IMR-90 (cell line): ENCODE measurements around the gene MPC2. TPM values are rescaled to one million over a fixed set of nuclear protein-coding genes. Genes with fewer than 3 reads are reported as not detected.

Experiments used
- ATAC-seq: fragments of 200-7000 bp; cut with Tn5 transposase; 2 replicates; pipeline ENCODE4 v1.9.1; 2020; ENCODE audit warnings: low read depth, mild to moderate bottlenecking, moderate library complexity
- BruUV-seq: library from RNA; stranded (reverse); fragments of 400-500 nt; replicated peaks from 2 replicates; lab custom pipeline; 2021; lab: Mats Ljungman, UMichigan
- CTCF ChIA-PET: fragments of 300-600 bp; formaldehyde crosslinking; extraction: SDS; loops from one replicate; lab custom pipeline; 2021; ENCODE audit warnings: antibody characterized with exemption; lab: Yijun Ruan, JAX
- POLR2A ChIA-PET: fragments of 300-600 bp; sonication (Branson Sonifier 250); formaldehyde crosslinking; loops from one replicate; lab custom pipeline; 2022; ENCODE audit warnings: antibody characterized with exemption; ENCODE audit not compliant: unreplicated experiment; lab: Charles Lee
- DNase-seq: peaks from one replicate; pipeline ENCODE4 v3.0.0; 2013
- H2AFZ ChIP-seq: replicated peaks from 2 replicates; pipeline ENCODE3; 2013; ENCODE audit warnings: low read length, mild to moderate bottlenecking; ENCODE audit not compliant: poor library complexity
- H2AK5ac ChIP-seq: 2 replicates; pipeline ENCODE4 v1.6.1; 2013; ENCODE audit warnings: low read depth, low read length, inconsistent platforms
- H2AK9ac ChIP-seq: replicated peaks from 2 replicates; pipeline ENCODE3; 2013; ENCODE audit warnings: mild to moderate bottlenecking, low read depth, low read length, moderate library complexity; ENCODE audit not compliant: poor library complexity
- H2BK120ac ChIP-seq: 2 replicates; pipeline ENCODE4 v1.6.1; 2013; ENCODE audit warnings: low read depth, low read length, inconsistent platforms
- H2BK15ac ChIP-seq: 3 replicates; pipeline ENCODE4 v1.6.1; 2013; ENCODE audit warnings: low read depth, low read length, inconsistent platforms
- H2BK20ac ChIP-seq: 2 replicates; pipeline ENCODE4 v1.6.1; 2013; ENCODE audit warnings: low read depth, mild to moderate bottlenecking, inconsistent platforms, low read length, moderate library complexity
- H2BK5ac ChIP-seq: 2 replicates; pipeline ENCODE4 v1.6.1; 2013; ENCODE audit warnings: mild to moderate bottlenecking, low read depth, low read length, inconsistent platforms; ENCODE audit not compliant: poor library complexity, severe bottlenecking
- H3K14ac ChIP-seq: replicated peaks from 2 replicates; pipeline ENCODE4 v1.6.1; 2013; ENCODE audit warnings: low read depth, low read length, inconsistent platforms
- H3K18ac ChIP-seq: 2 replicates; pipeline ENCODE4 v1.6.1; 2013; ENCODE audit warnings: low read depth, low read length, control low read depth
- H3K23ac ChIP-seq: 2 replicates; pipeline ENCODE4 v1.6.1; 2013; ENCODE audit warnings: low read depth, low read length, inconsistent platforms
- H3K27ac ChIP-seq: 2 replicates; pipeline ENCODE4 v1.5.1; 2013; ENCODE audit warnings: mild to moderate bottlenecking, control low read depth, low read length; ENCODE audit not compliant: insufficient read depth
- H3K27me3 ChIP-seq: 2 replicates; pipeline ENCODE4 v1.6.1; 2013; ENCODE audit warnings: low read length; ENCODE audit not compliant: control insufficient read depth, insufficient read depth
- H3K36me3 ChIP-seq: 2 replicates; pipeline ENCODE4 v1.6.1; 2013; ENCODE audit warnings: low read length, mixed read lengths; ENCODE audit not compliant: control insufficient read depth, insufficient read depth
- H3K4ac ChIP-seq: 2 replicates; pipeline ENCODE4 v1.6.1; 2013; ENCODE audit warnings: low read depth, low read length, inconsistent platforms
- H3K4me1 ChIP-seq: 2 replicates; pipeline ENCODE4 v1.6.1; 2013; ENCODE audit warnings: low read length, mixed read lengths; ENCODE audit not compliant: control insufficient read depth, insufficient read depth
- H3K4me2 ChIP-seq: 2 replicates; pipeline ENCODE4 v1.6.1; 2013; ENCODE audit warnings: low read depth, mild to moderate bottlenecking, control low read depth, low read length, moderate library complexity
- H3K4me3 ChIP-seq: 2 replicates; pipeline ENCODE4 v1.5.1; 2013; ENCODE audit warnings: low read depth, mild to moderate bottlenecking, control low read depth, low read length, moderate library complexity; ENCODE audit not compliant: insufficient read depth
- H3K56ac ChIP-seq: 2 replicates; pipeline ENCODE4 v1.6.1; 2013; ENCODE audit warnings: low read length, inconsistent platforms; ENCODE audit not compliant: insufficient read depth; ENCODE audit errors: extremely low read depth
- H3K79me1 ChIP-seq, 2 experiments: 2 replicates each; pipeline ENCODE4 v1.6.1; 2013; ENCODE audit warnings: low read length in 2 of 2, inconsistent platforms in 1 of 2, low read depth in 1 of 2
- H3K9ac ChIP-seq: 2 replicates; pipeline ENCODE4 v1.6.1; 2013; ENCODE audit warnings: low read depth, low read length, control low read depth
- H3K9me1 ChIP-seq: 2 replicates; pipeline ENCODE4 v1.6.1; 2013; ENCODE audit warnings: low read length, inconsistent platforms; ENCODE audit not compliant: insufficient read depth
- H3K9me3 ChIP-seq: 2 replicates; pipeline ENCODE4 v1.6.1; 2013; ENCODE audit warnings: low read length; ENCODE audit not compliant: control insufficient read depth, insufficient read depth
- H4K20me1 ChIP-seq: 2 replicates; pipeline ENCODE4 v1.6.1; 2013; ENCODE audit warnings: low read length, inconsistent platforms; ENCODE audit not compliant: insufficient read depth
- H4K5ac ChIP-seq: 2 replicates; pipeline ENCODE4 v1.6.1; 2013; ENCODE audit warnings: mild to moderate bottlenecking, low read depth, low read length, control low read depth
- H4K8ac ChIP-seq, 2 experiments: 2 replicates each; pipeline ENCODE4 v1.6.1; 2013; ENCODE audit warnings: low read depth in 2 of 2, low read length in 2 of 2, control low read depth in 1 of 2, inconsistent platforms in 1 of 2
- H4K91ac ChIP-seq: 2 replicates; pipeline ENCODE4 v1.6.1; 2013; ENCODE audit warnings: low read depth, low read length, inconsistent platforms; ENCODE audit not compliant: insufficient read depth
- BHLHE40 ChIP-seq: fragments of 150-350 bp; IDR thresholded peaks from 2 replicates; pipeline ENCODE4 v1.6.1; 2016; ENCODE audit warnings: mild to moderate bottlenecking, low read depth, low read length
- CEBPB ChIP-seq: IDR thresholded peaks from 2 replicates; pipeline ENCODE4 v1.6.1; 2012; ENCODE audit warnings: low read depth, low read length, improper control_type of control experiment
- CHD1 ChIP-seq: IDR thresholded peaks from 2 replicates; pipeline ENCODE4 v1.6.1; 2012; ENCODE audit warnings: low read depth, low read length, improper control_type of control experiment
- CTCF ChIP-seq: conservative IDR thresholded peaks from 2 replicates; pipeline ENCODE4 v1.5.1; 2012; ENCODE audit warnings: mild to moderate bottlenecking, low read depth, low read length, improper control_type of control experiment
- ELK1 ChIP-seq: fragments of 150-350 bp; IDR thresholded peaks from 2 replicates; pipeline ENCODE4 v1.6.1; 2016; ENCODE audit warnings: low read depth, mild to moderate bottlenecking, low read length, moderate library complexity, borderline replicate concordance
- FOS ChIP-seq: fragments of 150-350 bp; IDR thresholded peaks from 2 replicates; pipeline ENCODE4 v1.6.1; 2016; ENCODE audit warnings: low read depth, low read length
- MAFK ChIP-seq: IDR thresholded peaks from 2 replicates; pipeline ENCODE4 v1.6.1; 2012; ENCODE audit warnings: low read depth, low read length, improper control_type of control experiment
- MAZ ChIP-seq: IDR thresholded peaks from 2 replicates; pipeline ENCODE4 v1.6.1; 2012; ENCODE audit warnings: low read depth, mild to moderate bottlenecking, low read length, improper control_type of control experiment, moderate library complexity, borderline replicate concordance
- MXI1 ChIP-seq: IDR thresholded peaks from 2 replicates; pipeline ENCODE4 v1.6.1; 2012; ENCODE audit warnings: low read depth, mild to moderate bottlenecking, low read length, moderate library complexity, borderline replicate concordance
- NFE2L2 ChIP-seq: fragments of 150-350 bp; IDR thresholded peaks from 2 replicates; pipeline ENCODE4 v1.6.1; 2016; ENCODE audit warnings: low read depth, mild to moderate bottlenecking, low read length
- POLR2A ChIP-seq: IDR thresholded peaks from 2 replicates; pipeline ENCODE4 v1.6.1; 2012; ENCODE audit warnings: mild to moderate bottlenecking, low read depth, low read length
- RAD21 ChIP-seq: IDR thresholded peaks from 2 replicates; pipeline ENCODE4 v1.6.1; 2012; ENCODE audit warnings: low read length, improper control_type of control experiment
- RCOR1 ChIP-seq: IDR thresholded peaks from 2 replicates; pipeline ENCODE4 v1.6.1; 2012; ENCODE audit warnings: mild to moderate bottlenecking, low read length, improper control_type of control experiment; ENCODE audit not compliant: insufficient replicate concordance
- RFX5 ChIP-seq: IDR thresholded peaks from 2 replicates; pipeline ENCODE4 v1.8.0; 2012; ENCODE audit warnings: low read depth, mild to moderate bottlenecking, low read length, moderate library complexity
- SMC3 ChIP-seq: fragments of 150-350 bp; IDR thresholded peaks from 2 replicates; pipeline ENCODE4 v1.6.1; 2016; ENCODE audit warnings: low read depth, mild to moderate bottlenecking, antibody characterized with exemption, low read length, moderate library complexity
- USF2 ChIP-seq: fragments of 150-350 bp; IDR thresholded peaks from 2 replicates; pipeline ENCODE4 v1.6.1; 2017; ENCODE audit warnings: mild to moderate bottlenecking, antibody characterized with exemption, low read length, low read depth
- WGBS, 2 experiments: methylation state at CpG; one replicate each; pipeline versions ENCODE4 v1.1.5 to v1.1.7; 2013; ENCODE audit warnings: missing lambda C conversion rate in 2 of 2; ENCODE audit not compliant: insufficient read length in 1 of 2; ENCODE audit errors: extremely low coverage in 2 of 2; 5-methylcytosine and 5-hydroxymethylcytosine counted together
- dilution Hi-C: fragments of 300-500 bp; cut with HindIII; formaldehyde crosslinking; loops from one replicate; pipeline ENCODE4 v1.14.3; 2018; ENCODE audit warnings: low sequenced_read_pairs; ENCODE audit not compliant: unreplicated experiment
- in situ Hi-C: fragments of 300-500 bp; cut with MboI; formaldehyde crosslinking; loops from 3 replicates; pipeline ENCODE4 v1.14.3; 2019; ENCODE audit warnings: low sequenced_read_pairs, inconsistent platforms, mixed read lengths
- intact Hi-C: fragments of 100-400 bp; cut with micrococcal nuclease; formaldehyde crosslinking; loops from 2 replicates; pipeline ENCODE4 v1.10.0; 2022
- polyA plus RNA-seq, 3 experiments: library from polyadenylated mRNA; depleted of rRNA; stranded (reverse); fragments of >200 nt; gene quantifications; 2 replicates each; pipeline ENCODE4 v1.2.3, GENCODE V29; 2012; ENCODE audit warnings: low replicate concordance in 1 of 3
- total RNA-seq: library from RNA; depleted of rRNA; stranded (reverse); fragments of >200 nt; gene quantifications from 2 replicates; pipeline ENCODE4 v1.2.3, GENCODE V29; 2012

MPC2 gene
- total and polyA plus RNA-seq, 2 of the 4 experiments (the other 2 are of a cell fraction), result 35.0 to 42.9 TPM

- Histone ChIP-seq H2BK20ac (no peak overlapping the region), H3K4me1 (no peaks in the 10 kb centered on the region), H3K79me1 (peaks cover 3 to 9% of the 10 kb centered on the region in 2 experiments), H3K4ac (no peak overlapping the region), H3K18ac (no peak overlapping the region), H3K4me2 (no peak overlapping the region), H3K56ac (no peak overlapping the region), H3K27ac (no peak overlapping the region), H2BK120ac (no peak overlapping the region), H4K5ac (no peak overlapping the region), H2AFZ (no peak overlapping the region), H3K27me3 (no peaks in the 10 kb centered on the region), H2BK15ac (no peak overlapping the region), H3K23ac (no peak overlapping the region), H3K9me1 (0 out of 2 replicates have a peak, but pooled peaks cover 3% of the 10 kb centered on the region), H2AK9ac (no peak overlapping the region), H2BK5ac (no peak overlapping the region), H4K91ac (no peak overlapping the region), H3K9me3 (no peaks in the 10 kb centered on the region), H3K4me3 (no peak overlapping the region), H3K36me3 (peaks cover 8% of the 10 kb centered on the region), H2AK5ac (no peak overlapping the region), H3K9ac (no peak overlapping the region), H4K20me1 (no peaks in the 10 kb centered on the region), H3K14ac (no peak overlapping the region), H4K8ac (no peak overlapping the region)
- dilution Hi-C loops (no loop called here), in situ Hi-C loops (no loop called here), intact Hi-C loops (no loop called here)
- ATAC-seq, result no peak
- POLR2A ChIA-PET, result no interaction called here
- BruUV-seq, result no TSS peak
- no CpG with 5 or more reads among the region's 6 CpGs for whole genome bisulfite sequencing, 2 experiments
- TF ChIP-seq CHD1, result no peak
- TF ChIP-seq MAFK, result no peak
- TF ChIP-seq RFX5, result no peak
- no peak for TF ChIP-seq FOS
- no peak for TF ChIP-seq CEBPB
- TF ChIP-seq SMC3, result no peak
- no peak for TF ChIP-seq MAZ
- no peak for TF ChIP-seq BHLHE40
- TF ChIP-seq ELK1, result no peak
- no peak for TF ChIP-seq POLR2A
- TF ChIP-seq CTCF, result no peak
- TF ChIP-seq NFE2L2, result no peak
- TF ChIP-seq RAD21, result no peak
- no peak for TF ChIP-seq RCOR1
- TF ChIP-seq USF2, result no peak
- no peak for TF ChIP-seq MXI1
- DNase-seq, result no peak
- CTCF ChIA-PET, result no interaction called here
Measured at GRCh38 chr1:167916766-167917511, 19.9 kb downstream of the MPC2 start.
